NCI-H510A treated with DMSO at 0.1 percent for 48 hours (cell line): Measurements from ENCODE around the gene CXCL14.

Source experiments
- DNase-seq: peaks from one replicate; lab custom pipeline; 2025; lab: John Stamatoyannopoulos, UW

The CXCL14 gene

DNA sequence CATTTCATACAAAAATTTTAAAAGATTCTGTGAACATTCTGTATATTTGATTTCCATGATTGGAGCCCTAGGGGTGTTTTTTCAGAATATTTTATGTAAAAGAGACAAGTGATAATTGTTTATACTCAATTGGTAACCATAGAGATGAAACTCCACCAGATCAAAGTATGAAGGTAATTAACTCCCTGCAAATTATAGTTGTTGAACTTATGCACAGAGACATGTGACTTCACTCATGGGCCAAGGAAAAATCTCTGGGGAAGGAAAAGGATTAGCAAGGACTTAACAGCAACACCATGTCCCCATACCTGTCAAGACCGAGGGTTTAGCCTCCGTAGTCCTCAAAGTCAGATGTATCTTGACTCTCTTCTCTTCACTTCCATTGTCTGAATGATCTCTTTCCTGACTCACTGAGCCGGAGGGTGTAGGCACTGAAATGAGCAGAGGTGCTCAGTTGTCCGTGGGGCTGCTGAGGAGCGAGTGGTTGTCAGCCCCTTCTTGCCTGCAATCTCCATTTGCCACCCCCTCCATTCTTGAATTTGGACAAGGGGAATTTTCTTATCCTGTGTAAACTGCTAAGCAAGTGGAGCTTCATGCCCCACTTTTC, 17.5 kb upstream of the CXCL14 start:
- DNase-seq: no peak

DNA sequence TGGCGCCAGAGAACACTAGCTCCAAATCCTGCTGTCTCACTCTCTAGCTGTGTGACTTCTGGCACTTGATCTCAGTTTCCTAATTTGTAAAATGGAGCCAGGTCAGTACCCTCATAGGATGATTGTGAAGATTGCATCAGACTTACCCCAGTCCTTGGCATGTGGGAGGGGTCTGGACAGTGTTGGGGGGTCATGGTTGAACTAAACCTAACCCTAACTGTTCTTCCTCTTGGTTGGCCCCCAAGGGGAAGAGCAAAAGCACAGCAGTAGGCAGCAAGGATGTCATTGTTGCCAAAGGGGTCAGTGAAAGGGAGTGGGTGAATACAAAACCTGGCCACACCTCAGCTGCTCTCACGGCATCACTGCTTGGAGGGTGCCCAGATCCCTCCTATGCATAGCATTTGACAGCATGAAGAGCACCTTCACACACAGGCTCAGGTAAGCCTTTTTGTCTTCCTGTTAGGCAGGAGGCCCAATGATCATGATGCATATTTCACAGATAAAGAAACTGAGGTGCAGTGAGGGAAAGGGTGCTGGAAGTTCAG, 15.7 kb upstream of the CXCL14 start:
- DNase-seq: no peak

DNA sequence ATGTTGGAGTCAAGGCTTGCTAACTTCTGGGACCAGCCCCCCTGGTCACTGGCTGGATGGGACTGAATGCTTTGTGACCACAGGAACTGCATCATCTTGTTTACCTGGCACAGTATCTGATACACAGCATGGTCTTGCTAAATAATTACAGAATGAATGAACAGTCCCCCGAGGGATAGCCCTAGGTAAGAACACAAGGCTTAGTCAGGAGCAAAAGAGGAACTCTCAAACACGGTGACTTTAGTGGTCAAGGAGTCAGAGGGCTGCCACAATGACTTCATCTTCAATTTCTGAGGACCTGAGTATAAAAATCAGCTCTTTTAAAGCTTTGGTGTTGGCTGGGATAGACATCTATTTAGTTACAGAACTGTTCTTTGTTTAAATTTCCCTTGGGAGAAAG, 15.1 kb upstream of the CXCL14 start:
- DNase-seq: no peak

DNA sequence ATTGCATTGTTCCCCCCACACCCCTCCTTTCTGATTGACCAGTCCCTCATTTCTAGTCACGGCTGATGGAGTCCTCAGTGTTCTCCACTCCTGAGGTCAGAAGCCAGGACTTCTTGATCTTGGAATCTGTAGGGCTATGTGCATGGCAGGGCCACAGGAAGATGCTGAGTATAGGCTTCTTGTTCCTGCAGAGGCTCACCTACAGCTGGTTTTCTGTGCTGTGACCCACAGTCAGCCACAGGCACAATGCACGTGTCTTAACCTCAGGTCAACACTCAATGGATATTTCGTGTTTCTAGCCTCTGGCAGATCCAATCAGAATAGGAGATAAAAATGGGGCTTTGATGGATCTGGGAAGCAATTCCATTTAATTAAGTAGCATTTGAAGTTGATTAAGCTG, 14.3 kb upstream of the CXCL14 start:
- no peak for DNase-seq

DNA sequence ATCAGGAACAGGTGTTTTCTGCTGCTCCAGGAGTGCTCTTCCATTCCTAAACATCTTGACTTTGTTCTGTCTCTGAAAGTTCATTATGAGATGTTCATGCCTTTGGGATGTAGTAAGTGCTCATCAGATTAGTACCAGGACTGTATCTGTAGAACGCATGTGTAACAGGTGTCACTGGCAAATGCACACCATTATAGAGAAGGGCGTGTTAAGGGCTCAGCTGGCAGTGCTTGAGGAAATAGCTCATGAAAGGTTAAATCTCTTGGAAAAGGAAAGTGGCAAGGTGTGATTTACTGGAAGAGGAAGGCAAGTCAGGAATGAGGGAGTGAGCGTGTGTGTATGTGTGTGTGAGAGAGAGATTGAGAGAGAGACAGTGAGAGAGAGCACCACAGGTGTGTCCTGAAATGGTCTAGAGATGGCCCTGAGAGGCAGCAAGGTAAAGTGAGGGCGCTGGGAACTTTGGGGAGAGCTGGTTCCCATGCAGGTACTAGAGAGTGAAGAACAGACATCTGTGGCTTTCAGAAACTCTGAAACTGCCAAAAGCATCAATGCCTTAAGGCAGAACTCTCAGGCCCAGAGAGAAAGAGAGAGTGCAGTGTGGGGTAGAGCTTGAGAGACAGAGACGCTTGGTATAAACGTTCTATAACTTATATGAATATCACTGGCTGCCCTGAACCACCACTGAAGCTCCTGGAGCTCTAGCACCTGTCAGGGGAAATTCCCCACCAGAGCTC, 13.7 kb upstream of the CXCL14 start:
- DNase-seq: no peak

DNA sequence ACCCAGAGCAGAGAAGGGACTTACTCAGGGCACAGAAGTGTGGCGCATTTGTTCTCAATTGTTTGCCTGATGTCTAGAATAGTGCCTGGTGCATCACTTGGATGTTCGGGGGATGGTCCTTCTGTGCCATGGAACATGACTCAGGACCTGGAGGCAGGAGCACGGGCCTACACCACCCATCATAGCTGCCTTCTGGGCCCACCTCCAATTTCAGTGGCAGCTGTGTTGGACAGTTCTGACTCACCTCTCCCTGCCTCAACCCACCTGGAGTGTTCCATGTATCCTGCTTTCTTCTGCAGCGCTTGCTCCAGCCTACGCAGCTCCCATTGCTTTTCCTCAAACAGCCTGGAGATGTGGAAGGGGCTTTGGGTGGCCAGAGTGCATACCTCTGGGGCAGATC, 12.5 kb upstream of the CXCL14 start:
- DNase-seq: no peak

DNA sequence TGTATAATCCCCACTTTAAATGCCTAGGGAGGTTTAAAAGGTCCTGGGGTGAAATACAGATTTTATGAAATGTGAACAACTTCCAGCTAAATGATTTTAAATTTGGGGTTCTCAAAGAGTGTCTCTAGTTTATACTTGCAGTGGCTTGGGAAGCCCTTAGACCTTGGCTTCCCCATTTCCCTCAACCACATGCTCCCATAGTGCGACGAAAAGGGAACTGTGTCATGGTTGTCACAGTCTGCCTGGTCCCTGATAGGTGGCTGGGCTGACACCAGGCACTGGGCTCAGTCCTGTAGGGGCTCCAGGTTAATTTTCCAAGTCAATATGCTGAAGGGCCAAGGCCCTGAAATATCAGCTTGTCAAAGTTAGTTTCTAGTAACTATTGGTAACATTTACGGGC, 10.4 kb upstream of the CXCL14 start:
- DNase-seq: no peak

DNA sequence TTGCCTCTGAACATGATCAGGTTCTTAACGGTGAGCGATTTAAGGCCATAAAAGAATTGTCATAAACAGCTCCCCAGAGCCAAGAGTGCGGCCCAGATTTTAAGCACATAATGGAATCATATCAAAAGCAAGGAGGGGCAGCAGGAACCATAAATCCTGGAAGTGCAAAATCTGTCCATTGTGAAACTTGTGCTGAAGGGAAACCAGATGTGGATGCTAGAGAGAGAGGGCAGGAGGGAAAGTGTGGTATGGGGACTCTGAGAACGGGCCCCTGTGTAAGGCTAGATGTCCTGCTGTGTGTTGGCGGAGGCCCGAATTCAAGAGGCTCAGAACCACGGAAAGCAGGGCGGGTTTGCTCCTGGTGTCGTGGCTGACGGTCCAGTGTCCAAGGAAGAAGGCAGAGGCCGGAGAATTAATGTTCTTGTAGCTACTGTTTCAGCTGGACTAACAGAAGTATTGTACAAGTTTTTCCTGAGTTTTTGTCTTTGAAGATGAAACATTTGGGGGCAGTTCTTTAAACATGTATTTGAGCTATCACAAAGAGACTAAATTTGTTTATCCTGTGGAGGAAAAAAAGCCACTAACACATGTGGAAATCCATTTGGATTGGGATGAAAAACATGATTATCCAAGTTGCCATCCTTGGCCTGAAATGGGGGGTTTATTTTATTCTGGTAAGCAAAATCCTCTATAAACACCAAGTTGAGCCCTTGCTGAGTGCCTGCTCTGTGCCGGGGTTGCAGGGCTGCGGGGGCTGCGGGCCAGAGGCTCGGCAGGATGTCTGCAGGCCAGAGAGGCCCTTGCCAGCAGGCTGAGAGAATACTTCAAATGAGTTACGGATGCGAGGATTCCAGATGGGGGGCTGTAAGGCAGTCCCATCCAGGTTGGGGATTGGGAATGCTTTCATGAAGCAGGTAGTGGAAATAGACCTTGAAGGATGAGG, 9.2 kb upstream of the CXCL14 start:
- DNase-seq: no peak

DNA sequence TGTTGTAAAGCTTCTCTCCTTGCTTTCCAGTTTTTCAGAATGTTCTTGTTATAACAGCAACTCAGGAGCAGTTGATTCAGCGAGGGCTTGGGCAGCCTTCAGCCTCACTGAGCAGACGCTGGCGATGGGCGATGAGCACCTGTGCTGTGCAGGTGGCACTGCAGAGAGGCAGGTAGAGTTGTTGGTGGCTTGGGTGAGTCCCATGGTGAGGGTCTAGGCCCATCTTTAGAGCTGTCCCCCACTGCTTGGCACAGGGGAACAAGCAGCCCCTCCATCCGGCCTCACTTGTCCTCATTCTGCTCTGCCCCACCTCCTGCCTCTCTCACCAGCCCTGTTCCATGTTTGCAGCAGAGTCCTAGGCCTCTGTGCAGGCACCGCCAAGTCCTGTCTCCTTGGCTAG, 6.1 kb upstream of the CXCL14 start:
- DNase-seq: no peak

DNA sequence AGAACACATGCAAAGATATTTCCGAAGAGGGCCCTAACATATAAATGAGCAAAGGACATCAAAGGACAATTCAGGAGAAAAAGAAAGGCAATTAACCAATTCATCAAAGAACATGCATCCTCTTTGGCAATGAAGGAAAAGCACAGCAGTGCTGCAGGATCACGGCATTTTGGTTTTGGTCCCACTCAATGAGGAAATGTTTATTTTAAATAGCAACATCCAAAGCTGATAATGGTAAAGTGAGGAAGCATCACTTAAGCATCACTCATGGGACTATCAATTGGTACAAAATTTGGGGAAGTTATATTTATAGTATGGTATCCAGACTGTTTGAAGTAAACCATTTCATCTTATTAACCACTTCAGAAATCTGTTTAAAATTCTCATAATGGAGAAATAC, 5.5 kb upstream of the CXCL14 start:
- no peak for DNase-seq

DNA sequence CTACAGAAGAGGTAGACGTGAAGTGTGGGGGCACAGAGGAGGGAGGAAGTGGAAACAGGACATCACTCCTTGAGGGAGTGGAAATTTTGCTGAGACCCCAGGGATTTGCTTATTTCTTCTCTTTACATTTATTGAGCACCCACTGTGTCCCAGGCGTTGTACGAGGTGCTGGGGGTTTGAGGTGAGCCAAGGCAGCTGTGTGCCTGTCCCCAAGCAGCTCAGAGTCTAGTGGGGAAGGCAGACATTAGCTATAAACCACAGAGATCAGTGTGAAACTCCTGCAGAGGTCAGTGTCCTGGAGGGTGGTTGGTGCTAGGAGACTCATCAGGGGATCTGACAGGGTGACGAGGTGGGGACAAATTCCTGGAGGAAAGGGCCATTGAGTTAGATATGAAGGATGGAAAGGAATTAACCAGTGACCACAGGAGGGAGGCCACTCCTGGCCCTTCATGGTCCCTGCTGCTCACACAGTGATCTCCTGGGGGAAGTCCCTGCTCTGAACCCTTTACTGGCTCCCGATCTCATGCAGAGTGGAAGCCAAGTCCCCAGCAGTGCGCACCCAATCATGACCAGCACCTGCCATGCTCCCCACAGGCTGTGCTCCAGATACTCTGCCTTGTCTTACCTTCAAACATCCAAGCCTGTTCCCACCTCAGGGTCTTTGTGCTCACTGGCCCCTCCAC, 3.4 kb upstream of the CXCL14 start:
- no peak for DNase-seq

DNA sequence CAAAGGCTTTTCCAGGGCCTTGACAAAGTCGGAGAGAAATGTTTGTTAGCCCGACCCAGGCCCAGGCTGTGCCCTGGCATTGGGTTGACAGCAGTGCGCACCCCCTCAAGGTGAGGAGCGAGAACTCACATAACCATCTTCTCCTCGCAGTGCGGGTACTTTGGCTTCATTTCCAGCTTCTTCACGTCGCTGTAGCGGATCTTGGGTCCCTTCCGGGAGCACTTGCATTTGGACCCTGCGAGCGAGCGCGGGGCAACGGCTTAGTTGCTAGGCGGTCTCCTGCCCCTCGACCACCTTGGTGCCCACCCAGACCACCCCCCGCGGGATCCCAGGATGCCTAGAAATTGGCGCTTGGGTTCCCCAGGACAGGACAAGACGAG, 496 bp downstream of the CXCL14 start:
- no peak for DNase-seq

DNA sequence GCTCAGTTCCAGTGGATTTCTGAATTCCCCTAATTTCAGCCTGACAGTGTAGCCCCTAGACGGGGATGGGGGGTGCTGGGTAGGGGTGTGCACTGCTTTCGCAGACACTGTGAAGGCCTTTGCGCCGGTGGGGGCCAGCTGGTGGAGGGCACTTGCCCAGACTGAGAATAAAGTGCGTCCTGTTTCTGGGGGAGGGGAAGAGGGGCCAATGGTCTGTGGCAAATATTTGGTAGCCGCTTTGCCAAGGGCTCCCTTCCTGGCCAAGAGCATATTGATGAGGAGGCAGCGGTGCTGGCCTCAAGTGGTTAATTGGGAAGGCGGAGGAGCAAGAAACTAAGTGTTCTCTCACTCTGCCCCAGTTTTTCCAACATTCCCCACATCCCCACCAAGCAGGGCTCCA, 1.4 kb downstream of the CXCL14 start:
- DNase-seq: no peak

DNA sequence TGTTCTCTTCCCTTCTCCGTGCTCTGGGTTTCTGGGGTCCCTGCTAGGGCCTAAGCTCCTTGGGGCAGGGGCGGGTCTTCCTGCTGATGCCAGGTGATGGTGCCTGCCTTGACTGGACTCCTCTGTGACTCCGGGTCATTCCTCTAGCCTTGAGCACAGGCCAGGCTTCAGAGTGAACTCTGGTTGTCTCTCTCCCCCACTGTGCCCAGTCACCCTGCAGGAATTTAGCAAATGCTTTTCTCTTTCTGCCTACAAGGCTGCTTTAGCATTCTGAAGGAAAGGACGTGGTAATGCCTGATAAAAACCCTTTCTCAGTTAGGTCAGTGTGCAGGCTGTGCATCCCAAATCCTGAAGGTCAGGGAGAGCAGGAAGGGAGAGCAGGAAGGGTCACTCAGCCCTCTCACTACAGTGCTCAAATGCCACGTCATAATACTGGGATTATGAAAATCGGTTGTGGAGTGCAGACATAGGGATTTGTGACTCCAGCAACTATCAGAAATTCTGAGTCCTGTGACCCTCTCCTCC, 2.7 kb downstream of the CXCL14 start:
- no peak for DNase-seq

DNA sequence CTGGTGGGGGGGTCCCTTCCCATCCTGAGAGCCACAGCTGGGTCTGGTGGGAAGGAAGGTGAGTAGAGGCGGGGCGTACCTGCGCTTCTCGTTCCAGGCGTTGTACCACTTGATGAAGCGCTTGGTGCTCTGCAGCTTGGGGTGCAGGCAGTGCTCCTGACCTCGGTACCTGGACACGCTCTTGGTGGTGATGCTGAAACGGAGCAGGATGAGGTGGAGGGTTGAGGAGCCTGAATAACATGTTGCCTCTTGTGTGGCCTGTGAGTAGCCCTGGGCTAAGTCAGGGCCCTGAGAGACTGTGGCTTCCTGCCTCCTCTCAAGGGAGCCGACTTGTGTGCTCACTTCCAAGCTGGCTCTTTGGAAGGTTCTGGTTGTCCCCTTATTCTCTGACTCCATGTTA, 4.3 kb downstream of the CXCL14 start:
- no peak for DNase-seq

DNA sequence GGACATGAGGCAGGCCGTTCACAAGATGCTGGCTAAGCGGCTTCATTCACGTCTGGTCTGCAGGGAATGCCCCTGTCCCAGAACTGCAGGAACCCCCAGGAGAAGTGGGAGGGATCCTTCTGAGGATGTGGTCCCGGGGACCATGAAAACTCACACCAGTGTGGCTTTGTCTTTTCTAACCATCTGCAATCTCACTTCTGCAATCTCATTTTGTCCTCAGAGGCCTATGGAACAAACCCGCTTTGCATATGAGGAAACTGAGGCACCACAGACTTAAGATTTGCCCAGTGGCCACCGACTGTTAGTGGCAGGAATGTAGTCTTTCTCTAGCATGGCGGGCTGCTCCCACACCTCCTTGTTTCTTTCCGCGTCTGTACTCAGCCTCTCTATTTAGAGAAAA, 6.9 kb downstream of the CXCL14 start:
- no peak for DNase-seq

DNA sequence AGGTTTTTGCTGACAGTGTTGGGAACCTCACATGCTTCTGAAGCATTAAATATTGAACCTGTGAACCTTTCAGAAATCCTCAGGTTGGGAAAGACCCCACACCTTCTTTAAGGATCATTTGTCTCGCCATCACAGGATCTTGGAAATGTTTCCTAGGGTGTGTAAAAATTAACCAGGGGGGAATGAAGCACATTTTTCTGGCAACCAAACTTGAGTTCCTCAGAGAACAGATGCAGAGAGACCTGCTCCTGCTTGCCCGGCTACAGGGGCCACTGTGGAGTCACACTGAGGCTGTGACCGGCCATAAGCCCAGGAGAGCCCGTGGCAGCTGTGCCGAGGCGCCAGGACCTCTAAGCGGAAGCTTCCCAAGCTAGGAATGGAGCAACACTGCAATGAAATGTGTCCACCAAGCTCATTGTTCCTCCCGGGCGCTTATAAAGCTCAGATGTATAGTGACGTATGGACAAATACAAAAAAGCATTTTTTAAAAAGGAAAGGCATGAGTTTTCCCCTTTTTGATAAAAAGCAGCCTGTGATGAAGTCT, 7.7 kb downstream of the CXCL14 start:
- no peak for DNase-seq

DNA sequence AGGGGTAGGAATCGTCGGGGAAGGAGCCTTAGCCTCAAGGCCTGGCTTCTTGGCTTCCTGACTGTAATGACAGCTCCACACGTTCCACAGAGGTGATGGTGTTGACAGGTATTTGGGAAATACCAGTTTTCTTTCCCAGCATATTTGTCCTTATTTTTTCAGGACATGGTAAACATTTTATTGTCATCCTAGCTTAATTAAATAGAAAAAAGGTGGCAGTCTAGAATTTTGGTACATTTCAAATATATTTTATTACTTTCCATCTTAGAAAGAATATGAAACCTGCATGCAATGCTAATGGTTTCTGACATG, 8.4 kb downstream of the CXCL14 start:
- DNase-seq: no peak

DNA sequence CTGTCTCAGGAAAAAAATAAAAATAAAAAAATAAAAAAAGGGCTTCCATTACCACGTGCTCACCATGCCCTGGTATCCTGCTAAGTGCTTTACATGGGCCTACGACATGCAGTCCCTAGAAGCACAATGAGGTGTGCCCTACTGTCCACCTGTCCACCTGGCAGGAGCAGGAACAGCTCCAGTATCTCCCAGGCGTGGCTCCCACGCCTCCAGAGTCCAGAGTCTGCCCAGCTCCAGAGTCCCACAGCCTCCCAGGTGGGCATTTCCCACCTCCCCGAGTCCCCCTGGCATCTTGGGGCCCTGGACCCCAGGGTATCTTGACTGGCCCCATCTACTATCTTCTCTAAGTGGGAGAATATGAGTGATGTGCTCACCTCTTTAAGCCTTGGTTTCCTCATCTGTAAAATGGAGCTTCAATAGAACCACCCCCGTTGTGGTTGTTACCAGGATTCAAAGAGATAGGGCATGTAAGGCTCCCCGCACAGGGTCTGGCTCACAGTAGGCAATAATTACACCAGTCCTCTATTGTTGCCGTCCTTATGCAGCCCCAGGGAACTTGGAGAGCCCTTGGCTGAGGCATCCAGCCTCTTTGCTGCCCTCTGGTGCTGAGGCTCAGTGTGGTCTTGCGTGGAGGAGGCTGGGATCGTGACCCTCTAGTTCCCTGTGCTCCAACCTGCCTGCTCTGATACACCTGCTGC, 8.9 kb downstream of the CXCL14 start:
- peak; percentile 30 for DNase-seq

DNA sequence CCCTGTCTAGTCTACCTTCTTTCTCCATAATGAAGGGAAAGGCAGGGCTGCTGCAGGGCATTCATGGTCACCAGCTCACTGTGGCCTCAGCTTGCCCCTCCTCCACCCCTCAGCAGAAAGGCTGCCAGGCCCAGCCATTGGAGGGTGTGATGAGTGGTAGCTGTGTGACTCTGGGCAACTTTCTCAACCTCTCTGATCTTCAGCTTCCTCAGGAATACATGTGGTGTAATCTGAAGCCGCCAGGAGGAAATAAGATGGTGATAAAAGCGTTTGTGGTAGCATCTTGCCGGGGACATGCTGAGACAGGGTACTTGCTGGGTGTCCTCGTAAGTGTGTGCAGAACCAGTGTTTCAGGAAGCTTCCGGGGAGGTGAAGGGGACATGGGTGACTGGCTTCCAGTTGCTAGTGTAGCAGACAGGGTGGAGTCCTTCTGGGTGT, 9.8 kb downstream of the CXCL14 start:
- DNase-seq: no peak

DNA sequence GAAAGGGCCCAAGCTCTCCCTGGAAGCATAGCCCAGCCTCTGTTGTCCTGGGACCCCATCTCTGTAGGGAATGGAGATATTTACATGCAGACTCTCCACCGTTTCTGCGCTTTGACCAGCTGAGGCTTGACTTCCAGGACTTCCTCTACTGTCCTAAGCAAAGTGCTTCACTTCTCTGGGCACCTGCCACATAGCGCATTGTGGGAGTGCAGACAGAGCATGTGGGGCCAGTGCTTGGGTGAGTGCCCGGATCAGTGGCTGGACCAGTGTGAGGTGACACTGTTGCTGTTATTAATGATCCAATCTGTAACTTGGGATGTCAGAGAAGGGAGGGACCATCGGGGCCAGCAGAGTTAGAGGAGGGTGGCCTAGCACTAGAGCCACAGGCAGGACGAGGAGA, 10.5 kb downstream of the CXCL14 start:
- DNase-seq: no peak
